HepG2 (cell line): ENCODE results near the gene SLC25A22. TPM values are rescaled to one million over a fixed set of nuclear protein-coding genes. Genes with fewer than 3 reads are reported as not detected.

Source experiments
- ATF7-NPFF ChIP-seq: sonication (generic); formaldehyde crosslinking; IDR thresholded peaks from 2 replicates; pipeline ENCODE4 v1.8.1; 2023; ENCODE audit warnings: mild to moderate bottlenecking, low read depth, missing genetic modification reagents, moderate library complexity
- ELF3 ChIP-seq: IDR thresholded peaks from 2 replicates; pipeline ENCODE4 v1.6.1; 2016; ENCODE audit warnings: missing genetic modification reagents, missing compliant biosample characterization
- HMG20A ChIP-seq: IDR thresholded peaks from 2 replicates; pipeline ENCODE4 v1.6.1; 2016; ENCODE audit warnings: borderline replicate concordance
- ISL2 ChIP-seq: sonication (generic); formaldehyde crosslinking; IDR thresholded peaks from 2 replicates; pipeline ENCODE4 v1.5.0; 2020; ENCODE audit warnings: missing genetic modification reagents
- KDM3A ChIP-seq: IDR thresholded peaks from 2 replicates; pipeline ENCODE4 v1.6.1; 2018; ENCODE audit warnings: low read depth, missing compliant biosample characterization
- KLF13 ChIP-seq: sonication (generic); formaldehyde crosslinking; IDR thresholded peaks from 2 replicates; pipeline ENCODE4 v1.4.0; 2020; ENCODE audit warnings: mild to moderate bottlenecking, missing genetic modification reagents
- MBD4 ChIP-seq: IDR thresholded peaks from 2 replicates; pipeline ENCODE4 v1.6.1; 2012; ENCODE audit warnings: low read length, inconsistent platforms, borderline replicate concordance
- MIER2 ChIP-seq: IDR thresholded peaks from 2 replicates; pipeline ENCODE4 v1.6.1; 2016; ENCODE audit warnings: missing biosample characterization, missing genetic modification reagents
- NFE2L1 ChIP-seq: sonication (generic); formaldehyde crosslinking; IDR thresholded peaks from 2 replicates; pipeline ENCODE4 v1.4.0; 2020; ENCODE audit warnings: missing genetic modification reagents, mild to moderate bottlenecking, borderline replicate concordance
- PHF8 ChIP-seq: sonication (generic); formaldehyde crosslinking; IDR thresholded peaks from 2 replicates; pipeline ENCODE4 v1.5.0; 2020; ENCODE audit warnings: missing genetic modification reagents
- RAD51 ChIP-seq: fragments of 450-650 bp; IDR thresholded peaks from 2 replicates; pipeline ENCODE4 v1.6.1; 2016; ENCODE audit warnings: borderline replicate concordance
- RBM39 ChIP-seq: fragments of 200-400 bp; formaldehyde crosslinking; IDR thresholded peaks from one replicate; pipeline ENCODE4 v1.6.1; 2018; ENCODE audit warnings: antibody characterized with exemption, mild to moderate bottlenecking, low read depth, low read length; ENCODE audit not compliant: poor library complexity, severe bottlenecking
- SRSF1 ChIP-seq: fragments of 200-400 bp; formaldehyde crosslinking; optimal IDR thresholded peaks from 2 replicates; pipeline ENCODE3; 2017; ENCODE audit warnings: mild to moderate bottlenecking, low read depth, low read length, moderate library complexity
- ZNF136 ChIP-seq: sonication (generic); formaldehyde crosslinking; IDR thresholded peaks from 2 replicates; pipeline ENCODE4 v1.8.1; 2022; ENCODE audit warnings: low read depth, mild to moderate bottlenecking, moderate library complexity, missing genetic modification reagents
- ZNF350 ChIP-seq: sonication (generic); formaldehyde crosslinking; IDR thresholded peaks from 2 replicates; pipeline ENCODE4 v1.4.0; 2020; ENCODE audit warnings: mild to moderate bottlenecking, low read depth, missing genetic modification reagents, borderline replicate concordance
- ZNF382 ChIP-seq: sonication (generic); formaldehyde crosslinking; IDR thresholded peaks from 2 replicates; pipeline ENCODE4 v1.5.0; 2020; ENCODE audit warnings: missing genetic modification reagents, mild to moderate bottlenecking, borderline replicate concordance
- ZNF543 ChIP-seq: sonication (generic); formaldehyde crosslinking; IDR thresholded peaks from 2 replicates; pipeline ENCODE4 v1.4.0; 2020; ENCODE audit warnings: mild to moderate bottlenecking, missing genetic modification reagents
- polyA plus RNA-seq, 8 experiments: library from polyadenylated mRNA; depleted of rRNA in 3 of 8; stranded (reverse) in 7 of 8; unstranded in 1 of 8; fragments of >200 nt; fragmentation: Illumina TruSeq in 4 of 8; extraction: Trizol in 4 of 8; gene quantifications; 2 replicates each; pipeline versions ENCODE4 v1.2.1 to v1.2.3, GENCODE V29; 2011 to 2016; ENCODE audit warnings: low read depth in 4 of 8, missing spikeins in 1 of 8, mixed read lengths in 1 of 8; ENCODE audit not compliant: insufficient read depth in 1 of 8
- total RNA-seq, 5 experiments: library from RNA; depleted of rRNA; stranded (reverse); fragments of >200 nt; fragmentation: Illumina TruSeq; extraction: Trizol; gene quantifications; 2 replicates each; pipeline ENCODE4 v1.2.3, GENCODE V29; 2016; ENCODE audit warnings: low read depth in 1 of 5
- TF ChIP-seq, protein P1 (sequence below): sonication (generic); formaldehyde crosslinking; IDR thresholded peaks from 2 replicates; pipeline ENCODE4 v1.4.0; 2020; ENCODE audit warnings: missing genetic modification reagents, borderline replicate concordance
- TF ChIP-seq, protein P2 (sequence below): IDR thresholded peaks from 2 replicates; pipeline ENCODE4 v1.6.1; 2016; ENCODE audit warnings: mild to moderate bottlenecking
- TF ChIP-seq, protein P3 (sequence below): sonication (generic); formaldehyde crosslinking; IDR thresholded peaks from 2 replicates; pipeline ENCODE4 v1.4.0; 2020; ENCODE audit warnings: mild to moderate bottlenecking, missing genetic modification reagents
- TF ChIP-seq, protein P4 (sequence below): sonication (generic); formaldehyde crosslinking; IDR thresholded peaks from 2 replicates; pipeline ENCODE4 v1.4.0; 2020; ENCODE audit warnings: mild to moderate bottlenecking, missing genetic modification reagents

Gene SLC25A22
- total and polyA plus RNA-seq, 2 of the 13 experiments (the other 11 are each of a cell fraction or from before 2014, with no cell fraction given), result 12.4 to 19.2 TPM

DNA sequence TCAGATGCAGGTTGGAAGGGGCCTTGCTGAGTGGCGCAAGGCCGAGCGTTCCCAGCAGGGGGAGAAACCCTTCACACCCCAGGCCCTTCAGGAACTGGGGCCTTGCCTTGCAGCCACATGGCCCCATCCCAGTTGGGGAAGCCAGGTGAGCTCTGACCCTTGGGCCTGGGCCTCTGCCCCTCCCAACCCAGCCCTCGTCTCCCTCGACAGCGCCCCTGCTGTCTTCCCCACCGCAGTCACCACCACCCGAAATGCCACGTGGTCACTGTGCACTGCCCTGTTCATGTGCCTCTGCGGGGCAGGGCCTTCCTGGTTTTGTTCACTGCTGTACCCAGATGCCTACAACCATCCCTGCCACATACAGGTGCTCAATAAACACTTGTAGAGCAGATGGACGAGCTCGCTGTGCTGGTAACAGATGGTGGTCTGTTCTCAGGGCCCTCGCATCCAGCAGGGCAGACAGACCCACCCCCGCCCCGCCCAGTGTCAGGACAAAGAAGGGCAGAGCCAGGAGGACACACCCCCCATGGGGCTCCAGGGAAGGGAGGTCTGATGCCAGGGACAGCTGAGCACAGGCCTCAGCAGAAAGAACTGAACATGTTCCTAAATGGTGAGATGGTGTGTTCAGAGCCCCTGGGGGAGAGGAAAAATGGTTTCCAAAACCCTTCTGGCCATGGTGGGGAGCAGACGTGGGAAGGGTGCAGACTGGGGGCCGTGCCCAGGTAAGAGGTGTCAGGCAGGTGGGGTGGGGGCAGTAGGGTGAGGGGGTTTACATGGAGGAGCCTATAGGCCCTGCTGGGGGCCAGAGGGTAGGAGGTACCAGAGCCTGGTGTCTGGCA is 40.6 kb upstream of the SLC25A22 start (continued):
- TF ChIP-seq, protein P1, sequence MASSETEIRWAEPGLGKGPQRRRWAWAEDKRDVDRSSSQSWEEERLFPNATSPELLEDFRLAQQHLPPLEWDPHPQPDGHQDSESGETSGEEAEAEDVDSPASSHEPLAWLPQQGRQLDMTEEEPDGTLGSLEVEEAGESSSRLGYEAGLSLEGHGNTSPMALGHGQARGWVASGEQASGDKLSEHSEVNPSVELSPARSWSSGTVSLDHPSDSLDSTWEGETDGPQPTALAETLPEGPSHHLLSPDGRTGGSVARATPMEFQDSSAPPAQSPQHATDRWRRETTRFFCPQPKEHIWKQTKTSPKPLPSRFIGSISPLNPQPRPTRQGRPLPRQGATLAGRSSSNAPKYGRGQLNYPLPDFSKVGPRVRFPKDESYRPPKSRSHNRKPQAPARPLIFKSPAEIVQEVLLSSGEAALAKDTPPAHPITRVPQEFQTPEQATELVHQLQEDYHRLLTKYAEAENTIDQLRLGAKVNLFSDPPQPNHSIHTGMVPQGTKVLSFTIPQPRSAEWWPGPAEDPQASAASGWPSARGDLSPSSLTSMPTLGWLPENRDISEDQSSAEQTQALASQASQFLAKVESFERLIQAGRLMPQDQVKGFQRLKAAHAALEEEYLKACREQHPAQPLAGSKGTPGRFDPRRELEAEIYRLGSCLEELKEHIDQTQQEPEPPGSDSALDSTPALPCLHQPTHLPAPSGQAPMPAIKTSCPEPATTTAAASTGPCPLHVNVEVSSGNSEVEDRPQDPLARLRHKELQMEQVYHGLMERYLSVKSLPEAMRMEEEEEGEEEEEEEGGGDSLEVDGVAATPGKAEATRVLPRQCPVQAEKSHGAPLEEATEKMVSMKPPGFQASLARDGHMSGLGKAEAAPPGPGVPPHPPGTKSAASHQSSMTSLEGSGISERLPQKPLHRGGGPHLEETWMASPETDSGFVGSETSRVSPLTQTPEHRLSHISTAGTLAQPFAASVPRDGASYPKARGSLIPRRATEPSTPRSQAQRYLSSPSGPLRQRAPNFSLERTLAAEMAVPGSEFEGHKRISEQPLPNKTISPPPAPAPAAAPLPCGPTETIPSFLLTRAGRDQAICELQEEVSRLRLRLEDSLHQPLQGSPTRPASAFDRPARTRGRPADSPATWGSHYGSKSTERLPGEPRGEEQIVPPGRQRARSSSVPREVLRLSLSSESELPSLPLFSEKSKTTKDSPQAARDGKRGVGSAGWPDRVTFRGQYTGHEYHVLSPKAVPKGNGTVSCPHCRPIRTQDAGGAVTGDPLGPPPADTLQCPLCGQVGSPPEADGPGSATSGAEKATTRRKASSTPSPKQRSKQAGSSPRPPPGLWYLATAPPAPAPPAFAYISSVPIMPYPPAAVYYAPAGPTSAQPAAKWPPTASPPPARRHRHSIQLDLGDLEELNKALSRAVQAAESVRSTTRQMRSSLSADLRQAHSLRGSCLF (CRISPR knock-in tag), result no peak
- TF ChIP-seq MBD4 (no peak), NFE2L1 (CRISPR knock-in tag) (no peak), ZNF543 (CRISPR knock-in tag) (peak; percentile 91), ZNF136 (CRISPR knock-in tag) (no peak), MIER2 (CRISPR knock-in tag) (peak; percentile 77; the same call in 1 of the 2 replicates), SRSF1 (peak; percentile 81), RBM39 (peak; percentile 20), RAD51 (no peak), HMG20A (CRISPR knock-in tag) (no peak), ELF3 (CRISPR knock-in tag) (peak; percentile 70), ZNF382 (CRISPR knock-in tag) (no peak), ATF7-NPFF (peak; percentile 43), ISL2 (no peak), ZNF350 (CRISPR knock-in tag) (peak; percentile 65), KLF13 (no peak), PHF8 (CRISPR knock-in tag) (no peak), KDM3A (no peak)
- TF ChIP-seq, protein P2, sequence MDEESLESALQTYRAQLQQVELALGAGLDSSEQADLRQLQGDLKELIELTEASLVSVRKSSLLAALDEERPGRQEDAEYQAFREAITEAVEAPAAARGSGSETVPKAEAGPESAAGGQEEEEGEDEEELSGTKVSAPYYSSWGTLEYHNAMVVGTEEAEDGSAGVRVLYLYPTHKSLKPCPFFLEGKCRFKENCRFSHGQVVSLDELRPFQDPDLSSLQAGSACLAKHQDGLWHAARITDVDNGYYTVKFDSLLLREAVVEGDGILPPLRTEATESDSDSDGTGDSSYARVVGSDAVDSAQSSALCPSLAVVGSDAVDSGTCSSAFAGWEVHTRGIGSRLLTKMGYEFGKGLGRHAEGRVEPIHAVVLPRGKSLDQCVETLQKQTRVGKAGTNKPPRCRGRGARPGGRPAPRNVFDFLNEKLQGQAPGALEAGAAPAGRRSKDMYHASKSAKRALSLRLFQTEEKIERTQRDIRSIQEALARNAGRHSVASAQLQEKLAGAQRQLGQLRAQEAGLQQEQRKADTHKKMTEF (CRISPR knock-in tag), result peak; percentile 65; the same call in 1 of the 2 replicates
- TF ChIP-seq, protein P3, sequence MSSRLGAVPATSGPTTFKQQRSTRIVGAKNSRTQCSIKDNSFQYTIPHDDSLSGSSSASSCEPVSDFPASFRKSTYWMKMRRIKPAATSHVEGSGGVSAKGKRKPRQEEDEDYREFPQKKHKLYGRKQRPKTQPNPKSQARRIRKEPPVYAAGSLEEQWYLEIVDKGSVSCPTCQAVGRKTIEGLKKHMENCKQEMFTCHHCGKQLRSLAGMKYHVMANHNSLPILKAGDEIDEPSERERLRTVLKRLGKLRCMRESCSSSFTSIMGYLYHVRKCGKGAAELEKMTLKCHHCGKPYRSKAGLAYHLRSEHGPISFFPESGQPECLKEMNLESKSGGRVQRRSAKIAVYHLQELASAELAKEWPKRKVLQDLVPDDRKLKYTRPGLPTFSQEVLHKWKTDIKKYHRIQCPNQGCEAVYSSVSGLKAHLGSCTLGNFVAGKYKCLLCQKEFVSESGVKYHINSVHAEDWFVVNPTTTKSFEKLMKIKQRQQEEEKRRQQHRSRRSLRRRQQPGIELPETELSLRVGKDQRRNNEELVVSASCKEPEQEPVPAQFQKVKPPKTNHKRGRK, result no peak
- TF ChIP-seq, protein P4, sequence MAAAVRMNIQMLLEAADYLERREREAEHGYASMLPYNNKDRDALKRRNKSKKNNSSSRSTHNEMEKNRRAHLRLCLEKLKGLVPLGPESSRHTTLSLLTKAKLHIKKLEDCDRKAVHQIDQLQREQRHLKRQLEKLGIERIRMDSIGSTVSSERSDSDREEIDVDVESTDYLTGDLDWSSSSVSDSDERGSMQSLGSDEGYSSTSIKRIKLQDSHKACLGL, result peak; percentile 40; the same call in 1 of the 2 replicates
